IPS DF 4.7 (cell line): Measurements from ENCODE around the gene HYOU1.
A peak's percentile ranks its signal among the peaks of the same experiment; 100 is the strongest.
"Not testable (repeated sequence)": the region's sequence is repeated elsewhere in the genome, so short reads cannot be mapped to it uniquely, and the experiment has no call there.

Experiments used
- DNase-seq: peaks from one replicate; pipeline ENCODE4 v3.0.0-alpha.2; 2013; ENCODE audit warnings: low spot score; ENCODE audit errors: extremely low read depth

HYOU1 gene

DNA sequence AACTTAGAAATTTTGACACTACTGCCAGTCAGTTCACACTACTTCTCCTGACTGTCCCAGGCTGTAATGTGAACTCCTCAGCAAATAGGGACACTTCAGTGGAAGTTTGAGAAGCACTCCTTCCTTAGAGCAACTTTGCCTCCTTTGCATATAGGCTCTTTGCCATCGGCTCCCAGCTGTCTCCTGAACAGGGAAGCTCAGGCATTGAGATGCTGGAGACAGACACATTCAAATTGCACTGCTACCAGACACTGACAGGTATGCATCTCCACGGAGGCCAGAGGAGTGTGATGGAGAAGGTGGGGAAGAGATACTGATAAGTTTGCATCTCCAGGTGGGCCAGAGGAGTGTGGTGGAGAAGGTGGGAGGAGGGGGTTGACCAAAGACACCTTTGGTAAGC is 37.0 kb downstream of the HYOU1 start:
- DNase-seq: no peak

DNA sequence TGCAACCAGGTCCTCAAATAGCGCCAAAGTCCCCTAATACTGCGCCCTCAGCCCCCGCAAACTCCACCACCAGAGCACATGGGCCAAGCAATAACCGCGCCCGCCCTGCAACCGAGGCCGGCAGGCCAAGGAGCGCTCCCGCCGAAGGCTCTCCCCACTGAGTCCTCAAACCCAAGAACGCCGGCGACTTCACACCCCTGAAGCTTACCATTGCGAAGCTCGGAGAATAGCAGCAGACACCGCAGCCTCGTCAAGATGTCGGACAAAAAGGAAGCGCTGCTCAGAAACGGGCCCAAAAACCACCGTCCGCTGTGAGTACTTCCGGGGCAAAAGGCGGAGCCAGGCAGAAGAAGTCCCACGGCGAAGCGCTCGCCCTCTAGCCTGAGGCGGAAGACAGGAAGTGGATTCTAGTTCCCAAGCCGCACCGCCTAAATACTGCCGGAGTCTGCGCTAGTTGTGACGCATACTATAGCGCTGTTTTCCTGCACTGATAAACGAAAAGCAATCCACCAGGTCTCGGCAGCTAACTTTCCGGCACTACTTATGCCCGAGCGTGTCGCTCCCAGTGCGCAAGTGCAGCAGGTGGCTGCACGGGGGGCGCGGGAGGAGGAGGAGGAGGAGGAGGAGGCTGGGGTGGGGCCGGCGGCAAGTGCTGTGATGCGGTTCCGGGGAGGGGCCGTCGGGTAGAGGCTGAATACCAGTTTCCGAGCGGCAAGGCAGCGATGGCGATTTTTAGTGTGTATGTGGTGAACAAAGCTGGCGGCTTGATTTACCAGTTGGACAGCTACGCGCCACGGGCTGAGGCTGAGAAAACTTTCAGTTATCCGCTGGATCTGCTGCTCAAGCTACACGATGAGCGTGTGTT is 38.7 kb downstream of the HYOU1 start, which contains the start of the genes RPS25 and TRAPPC4:
RPS25 (minus strand) TSS at position 270 of the 865 bp plus-strand sequence; CDS start at position 211, 59 bp downstream.
TRAPPC4 (plus strand) TSS at position 693 of the 865 bp plus-strand sequence; CDS start at position 723, 30 bp downstream.
- peak; percentile 87 for DNase-seq

DNA sequence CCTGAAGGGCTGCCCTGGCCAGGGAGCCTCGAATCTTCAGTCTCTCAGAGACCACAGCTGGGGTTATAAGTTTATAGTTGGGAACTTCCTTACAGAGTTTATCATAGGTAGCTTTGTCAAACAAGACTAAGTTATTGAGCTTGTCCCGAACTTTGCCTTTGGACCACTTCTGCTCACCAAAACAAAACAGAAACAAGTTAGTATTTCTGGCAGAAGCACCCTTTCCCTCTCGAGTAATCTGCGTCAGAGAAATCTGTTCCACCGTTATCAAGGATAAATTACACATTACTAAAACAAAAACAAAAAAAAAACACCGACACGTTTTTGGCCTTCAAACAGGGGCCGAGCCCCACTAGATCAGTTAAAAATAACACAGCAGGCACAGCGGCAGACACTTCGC is 39.6 kb downstream of the HYOU1 start:
- DNase-seq: not testable (repeated sequence)

DNA sequence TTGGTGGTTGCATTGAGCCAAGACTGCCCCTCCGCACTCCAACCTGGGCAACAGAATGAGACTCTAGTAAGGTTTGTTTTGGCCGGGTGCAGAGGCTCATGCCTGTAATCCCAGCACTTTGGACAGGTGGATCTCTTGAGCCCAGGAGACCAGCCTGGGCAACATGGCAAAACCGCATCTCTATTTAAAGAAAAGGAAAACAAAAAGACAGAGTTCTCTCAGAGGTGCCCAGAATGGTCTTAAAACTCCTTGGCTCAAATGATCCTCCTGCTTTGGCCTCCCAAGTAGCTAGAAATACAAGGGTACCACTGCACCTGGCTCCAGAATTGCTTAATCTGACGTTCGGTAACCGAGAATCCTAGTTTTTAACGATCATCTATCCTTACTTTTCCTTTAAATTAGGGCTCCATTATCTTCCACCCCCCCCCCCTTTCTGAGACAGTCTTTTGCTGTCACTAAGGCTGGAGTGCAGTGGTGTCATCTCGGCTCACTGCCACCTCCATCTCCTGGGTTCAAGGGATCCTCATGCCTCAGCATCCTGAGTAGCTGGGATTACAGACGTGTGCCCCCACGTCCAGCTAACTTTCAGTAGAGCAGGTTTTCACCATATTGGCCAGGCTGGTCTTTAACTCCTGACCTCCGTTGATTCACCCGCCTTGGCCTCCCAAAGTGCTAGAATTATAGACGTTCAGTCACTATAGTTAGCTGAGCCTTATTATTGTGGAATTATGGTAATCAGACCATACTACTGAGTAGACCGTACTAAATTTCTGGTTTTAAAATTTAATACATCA is 40.6 kb downstream of the HYOU1 start:
- no peak for DNase-seq

DNA sequence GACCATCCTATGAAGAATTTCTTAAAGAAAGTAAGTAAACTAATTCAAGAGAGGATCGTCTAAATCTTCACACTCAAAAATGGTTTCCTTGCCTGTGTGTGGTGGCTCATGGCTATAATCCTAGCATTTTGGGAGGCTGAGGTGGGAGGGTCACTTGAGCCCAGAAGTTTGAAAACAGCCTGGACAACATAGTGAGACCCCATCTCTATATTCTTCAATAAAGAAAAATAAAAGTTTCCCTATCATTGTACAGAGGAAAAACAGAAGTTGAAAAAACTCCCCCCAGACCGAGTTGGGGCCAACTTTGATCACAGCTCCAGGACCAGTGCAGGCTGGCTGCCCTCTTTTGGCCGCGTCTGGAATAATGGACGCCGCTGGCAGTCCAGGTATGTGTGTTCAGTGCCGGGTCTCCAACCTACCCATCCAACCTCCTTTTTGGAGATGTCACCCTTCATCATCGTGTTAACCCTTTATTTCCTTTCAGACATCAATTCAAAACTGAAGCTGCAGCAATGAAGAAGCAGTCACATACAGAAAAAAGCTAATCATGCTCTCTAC is 41.9 kb downstream of the HYOU1 start:
- no peak for DNase-seq

DNA sequence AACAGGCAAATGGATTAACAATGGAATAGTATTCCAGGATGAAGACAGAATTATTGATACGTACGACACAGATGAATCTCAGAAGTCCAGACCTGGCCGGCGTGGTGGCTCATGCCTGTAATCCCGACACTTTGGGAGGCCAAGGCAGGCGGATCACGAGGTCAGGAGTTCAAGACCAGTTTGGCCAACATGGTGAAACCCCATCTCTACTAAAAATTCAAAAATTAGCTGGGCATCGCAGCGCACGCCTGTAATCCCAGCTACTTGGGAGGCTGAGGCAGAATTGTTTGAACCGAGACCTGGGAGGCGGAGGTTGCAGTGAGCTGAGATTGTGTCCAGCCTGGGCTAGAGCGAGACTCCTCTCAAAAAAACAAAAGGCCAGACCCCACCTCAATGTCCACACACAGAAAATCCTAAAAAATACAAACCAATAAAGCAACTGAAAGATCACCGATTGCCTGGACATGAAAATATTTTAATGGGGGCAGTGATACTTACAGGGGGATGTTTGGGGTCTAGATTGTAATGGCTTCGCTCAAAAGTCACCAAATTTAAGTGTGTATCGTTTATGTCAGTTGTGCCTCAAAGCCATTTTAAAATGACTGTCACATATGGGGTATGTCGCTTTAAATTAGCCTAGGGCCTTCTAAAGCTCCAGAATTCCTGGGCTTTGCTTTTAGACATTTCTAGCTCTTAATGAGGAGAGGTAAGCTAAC is 42.6 kb downstream of the HYOU1 start:
- no peak for DNase-seq

DNA sequence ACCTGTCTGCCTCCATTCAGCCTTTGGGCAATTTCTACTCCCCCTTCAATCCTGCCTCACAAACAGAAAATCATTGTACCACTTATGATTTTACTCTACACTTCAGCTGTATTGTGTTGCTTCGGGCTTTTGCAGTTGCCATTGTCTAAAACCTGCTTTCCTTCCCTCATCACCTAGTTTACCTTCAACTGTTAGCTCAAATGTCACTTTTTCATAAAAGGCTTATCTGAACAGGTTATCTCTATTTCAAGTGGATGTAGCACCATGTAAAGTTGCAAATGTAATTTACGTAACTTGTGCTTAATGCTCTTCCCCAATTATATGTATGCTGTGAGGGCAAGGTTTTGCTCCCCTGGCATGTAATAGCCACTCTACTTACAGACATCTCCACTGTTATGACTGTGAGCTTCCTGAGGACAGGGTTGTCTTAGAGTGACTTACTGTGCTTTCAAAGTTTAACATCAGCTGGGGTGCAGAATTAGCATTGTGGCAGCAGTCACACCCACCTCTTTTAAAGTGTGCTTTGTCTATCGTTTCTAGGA is 44.3 kb downstream of the HYOU1 start:
- DNase-seq: no peak

DNA sequence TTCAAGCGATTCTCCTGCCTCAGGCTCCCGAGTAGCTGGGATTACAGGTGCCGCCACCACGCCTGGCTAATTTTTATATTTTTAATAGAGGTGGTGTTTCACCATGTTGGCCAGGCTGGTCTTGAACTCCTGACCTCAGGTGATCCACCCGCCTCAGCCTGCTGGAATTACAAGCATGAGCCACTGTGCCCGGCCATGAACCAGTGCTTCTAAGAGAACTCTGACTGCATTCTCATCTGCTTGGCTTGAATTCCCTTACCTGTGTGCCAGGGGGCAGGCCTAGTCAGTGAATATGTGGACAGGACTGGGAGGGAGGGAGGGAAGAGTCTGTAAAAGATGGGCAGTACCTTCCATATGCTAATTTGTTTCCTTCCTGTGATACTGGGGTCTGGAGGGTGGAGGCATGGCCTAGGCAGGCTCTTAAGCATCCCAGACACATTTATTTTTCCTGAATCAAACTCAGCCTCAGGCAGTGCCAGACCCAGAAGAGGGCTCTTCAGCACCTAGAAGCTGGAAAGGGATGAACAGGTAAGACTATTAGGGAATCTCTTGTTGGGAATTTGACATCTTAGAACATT is 45.4 kb downstream of the HYOU1 start:
- no peak for DNase-seq

DNA sequence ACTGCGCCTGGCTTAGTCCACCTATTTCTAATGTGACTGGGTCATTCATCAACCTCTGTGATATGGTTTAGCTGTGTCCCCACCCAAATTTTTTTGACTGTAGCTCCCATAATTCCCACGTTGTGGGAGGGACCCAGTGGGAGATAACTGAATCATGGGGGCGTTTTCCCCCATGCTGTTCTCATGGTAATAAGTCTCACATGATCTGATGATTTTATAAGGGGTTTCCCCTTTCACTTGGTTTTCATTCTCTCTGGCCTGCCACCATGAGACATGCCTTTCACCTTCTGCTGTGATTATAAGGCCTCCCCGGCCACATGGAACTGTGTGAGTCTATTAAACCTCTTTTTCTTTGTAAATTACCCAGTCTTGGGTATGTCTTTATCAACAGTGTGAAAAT is 50.3 kb downstream of the HYOU1 start:
- no peak for DNase-seq

DNA sequence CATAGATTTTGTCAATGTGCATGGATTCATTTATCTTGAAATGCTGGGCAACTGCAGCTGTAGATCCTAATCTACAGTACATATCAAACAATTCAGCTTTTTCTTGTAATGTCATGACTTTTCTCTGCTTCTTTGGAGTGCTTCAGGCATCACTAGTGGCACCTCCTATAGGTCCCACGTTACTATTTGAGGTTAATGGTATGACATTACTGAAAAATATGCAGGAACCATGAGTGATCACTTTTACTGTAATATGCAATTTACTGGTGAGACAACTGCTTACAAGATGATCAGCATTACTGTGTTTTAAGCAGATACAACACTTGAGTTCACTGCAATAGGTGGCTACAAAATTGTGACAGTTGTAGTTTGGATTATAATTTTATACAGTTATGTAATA is 56.1 kb downstream of the HYOU1 start:
- DNase-seq: no peak

DNA sequence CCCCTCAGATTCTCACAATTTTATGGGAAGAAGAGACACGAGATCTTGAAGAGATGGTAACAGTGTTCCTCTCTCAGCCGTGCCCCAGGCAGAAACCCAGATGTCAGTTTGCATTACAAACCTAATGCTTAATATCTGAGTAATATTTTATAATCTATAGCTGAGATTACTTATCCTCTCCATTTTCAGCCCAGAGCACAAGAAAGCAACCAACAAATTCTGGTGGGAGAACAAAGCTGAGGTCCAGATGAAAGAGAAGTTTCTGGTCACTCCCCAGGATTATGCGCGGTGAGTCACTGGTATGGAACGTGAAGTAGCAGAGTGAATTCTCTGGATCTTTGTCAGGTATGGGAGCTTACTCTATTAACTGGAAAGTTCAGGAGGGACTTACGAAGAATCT is 58.2 kb downstream of the HYOU1 start:
- no peak for DNase-seq

DNA sequence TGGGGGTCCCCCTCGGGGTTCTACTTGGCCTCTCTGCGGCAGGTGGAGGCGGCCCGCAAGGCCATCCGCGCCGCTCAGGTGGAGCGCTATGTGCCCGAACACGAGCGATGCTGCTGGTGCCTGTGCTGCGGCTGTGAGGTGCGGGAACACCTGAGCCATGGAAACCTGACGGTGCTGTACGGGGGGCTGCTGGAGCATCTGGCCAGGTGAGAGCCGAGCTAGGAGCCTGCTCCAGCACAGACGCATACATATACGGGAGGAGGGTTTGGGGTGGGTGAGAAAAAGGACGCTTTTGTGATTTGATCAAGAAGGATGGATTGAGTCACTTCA is 58.7 kb downstream of the HYOU1 start:
- DNase-seq: no peak

DNA sequence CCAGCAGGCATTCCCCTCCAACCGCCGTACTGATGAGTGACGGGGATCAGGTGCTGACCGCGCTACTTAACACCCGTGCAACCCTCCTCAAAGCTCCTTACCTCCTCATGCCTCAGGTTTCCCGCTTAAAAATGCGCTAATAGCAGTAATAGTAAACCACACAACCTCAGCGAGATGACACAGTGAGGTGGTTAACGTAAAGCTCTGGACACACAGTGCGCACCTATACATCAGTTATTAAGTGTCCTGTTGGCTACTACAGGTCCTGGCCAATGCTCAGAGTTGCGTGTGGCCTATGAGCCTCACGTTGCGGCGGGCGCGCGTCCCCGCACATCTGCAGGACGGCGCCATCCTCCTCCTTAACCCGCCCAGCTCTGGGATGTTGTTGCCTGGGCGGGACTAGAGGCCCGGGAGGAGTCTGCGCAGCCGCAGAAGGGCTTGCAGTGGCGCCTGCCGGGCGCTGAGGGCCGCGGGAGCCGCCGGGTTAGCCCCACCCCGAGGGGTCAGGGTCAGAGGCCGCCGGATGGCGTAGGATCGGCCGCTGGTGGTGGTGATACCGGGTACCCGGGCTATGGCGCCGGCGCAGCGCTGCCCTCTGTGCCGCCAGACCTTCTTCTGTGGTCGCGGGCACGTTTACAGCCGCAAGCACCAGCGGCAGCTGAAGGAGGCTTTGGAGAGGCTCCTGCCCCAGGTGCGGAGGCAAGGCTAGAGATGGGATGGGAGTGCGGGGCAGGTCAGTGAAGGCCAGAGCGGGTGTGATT is 59.2 kb downstream of the HYOU1 start, which contains the start of gene CENATAC:
CENATAC (plus strand) TSS at position 512 of the 761 bp plus-strand sequence; CDS start at position 572, 60 bp downstream.
- peak; percentile 78 for DNase-seq

DNA sequence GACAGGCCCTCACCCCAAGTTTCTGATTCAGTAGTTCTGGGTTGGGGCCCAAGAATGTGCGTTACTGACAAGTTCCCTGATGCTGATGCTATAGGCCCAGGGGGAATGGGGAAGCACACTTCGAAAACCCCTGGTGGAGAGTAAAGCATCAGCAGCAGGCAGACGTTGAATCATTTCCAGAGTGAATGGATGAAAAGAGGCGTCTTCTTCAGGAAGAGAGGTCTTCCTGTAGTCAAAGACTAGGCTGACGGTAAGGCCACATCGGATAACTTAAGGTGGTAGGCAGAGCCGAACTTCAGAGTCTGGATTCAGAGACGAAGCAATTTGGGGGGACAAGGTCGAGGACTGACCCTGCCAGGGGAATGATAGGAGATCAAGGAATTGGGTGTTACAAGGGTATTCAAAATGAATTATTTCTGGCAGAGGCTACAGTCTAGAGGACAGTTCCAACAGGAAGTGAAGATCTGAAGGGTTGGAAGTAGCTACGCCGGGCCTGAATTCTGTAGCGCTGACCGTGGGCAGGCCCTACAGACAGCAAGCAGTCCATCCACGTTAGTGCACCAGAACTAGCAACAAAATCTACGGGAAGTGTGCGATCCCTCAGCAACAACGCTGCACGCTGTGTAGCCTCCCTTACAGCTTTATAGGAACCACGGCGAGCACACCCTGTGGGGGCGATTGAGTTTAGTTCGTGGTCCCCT is 59.9 kb downstream of the HYOU1 start:
- no peak for DNase-seq
